Islet of Langerhans (tissue), 1 donor: Measurements from ENCODE around the gene STIM1.

Source experiments
- FAIRE-seq: peaks from one replicate; lab custom pipeline; 2011; peaks lifted over from hg19 to GRCh38; lab: Jason Lieb, UNC

The STIM1 gene

DNA sequence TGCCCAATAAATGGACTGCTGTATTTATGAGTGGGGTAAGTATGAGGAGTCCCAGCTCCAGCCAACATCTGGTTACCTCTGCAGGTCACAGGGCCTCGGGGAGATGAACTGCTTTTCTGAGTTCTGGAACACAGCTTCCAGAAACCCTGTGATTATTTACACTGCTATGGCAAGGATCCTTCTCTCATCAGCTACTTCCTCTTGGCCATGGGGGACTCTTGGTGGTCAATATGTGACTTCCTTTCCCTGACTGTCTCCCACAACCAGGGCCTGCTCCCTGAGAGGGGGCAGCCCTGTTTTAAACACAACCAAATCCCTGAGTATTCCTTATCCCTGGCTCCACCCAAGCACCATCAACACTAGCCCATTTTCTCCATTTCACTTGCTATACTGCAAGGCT lies 24.7 kb upstream of the STIM1 start:
- no peak for FAIRE-seq

- FAIRE-seq = no peak
These were observed 23.9 kb upstream of the STIM1 start for GRCh38 chr11:3831378-3832239.

- no peak for FAIRE-seq
These were observed 22.6 kb upstream of the STIM1 start for GRCh38 chr11:3832816-3833215.

- no peak for FAIRE-seq
These were observed 22.0 kb upstream of the STIM1 start for GRCh38 chr11:3833449-3833848.

DNA sequence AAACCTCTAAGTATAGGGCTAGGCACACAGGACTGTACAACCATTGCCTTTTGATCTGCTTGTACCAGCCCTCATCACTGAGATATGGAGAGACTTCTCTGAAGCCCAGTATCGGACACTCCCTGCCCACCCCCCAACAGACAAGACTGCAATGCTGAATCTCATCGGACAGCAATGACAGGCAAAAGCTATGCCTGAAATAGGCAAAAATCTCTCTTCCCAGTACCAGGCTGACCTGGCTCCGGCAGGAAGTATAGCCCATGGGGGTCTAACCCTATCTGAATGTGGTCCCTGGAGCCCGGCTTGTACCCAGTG lies 21.2 kb upstream of the STIM1 start:
- FAIRE-seq = no peak

DNA sequence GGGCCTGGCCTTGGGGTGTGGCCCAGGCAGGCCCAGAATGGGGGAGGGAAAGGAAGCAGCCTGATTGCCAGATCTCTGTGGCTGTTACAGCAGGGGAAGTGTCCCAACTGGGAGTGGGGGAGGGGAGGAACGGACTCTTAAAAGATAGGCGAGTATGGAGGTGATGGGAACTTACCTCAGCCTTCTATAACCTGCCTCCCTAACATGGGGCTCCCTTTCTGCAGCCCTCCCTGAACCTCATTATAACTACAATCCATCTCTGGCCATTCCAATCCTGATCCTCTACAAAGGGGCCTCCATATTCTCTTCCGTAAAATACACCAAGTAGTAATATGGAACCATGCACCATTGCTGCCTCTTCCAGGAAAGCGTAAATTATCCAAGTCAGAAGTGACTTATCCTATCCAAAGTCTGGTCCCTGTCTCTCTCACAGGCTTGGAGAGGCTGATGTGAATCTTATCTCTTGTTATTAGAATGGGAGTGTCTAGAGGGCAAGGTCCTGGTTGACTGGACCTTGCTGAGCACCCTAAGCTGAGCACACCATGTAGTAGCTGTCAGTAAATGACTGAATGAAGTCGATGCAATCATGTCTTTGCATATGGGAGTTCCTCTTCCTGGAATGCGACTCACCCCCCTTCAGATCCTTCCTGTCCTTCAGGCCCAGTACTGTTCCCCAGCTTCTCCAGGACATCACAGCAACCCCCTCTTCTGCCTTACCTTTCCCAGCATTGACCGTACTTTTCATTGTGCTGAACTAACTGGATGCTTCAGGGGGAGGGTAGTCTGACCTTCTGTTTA lies 20.6 kb upstream of the STIM1 start:
- no peak for FAIRE-seq

DNA sequence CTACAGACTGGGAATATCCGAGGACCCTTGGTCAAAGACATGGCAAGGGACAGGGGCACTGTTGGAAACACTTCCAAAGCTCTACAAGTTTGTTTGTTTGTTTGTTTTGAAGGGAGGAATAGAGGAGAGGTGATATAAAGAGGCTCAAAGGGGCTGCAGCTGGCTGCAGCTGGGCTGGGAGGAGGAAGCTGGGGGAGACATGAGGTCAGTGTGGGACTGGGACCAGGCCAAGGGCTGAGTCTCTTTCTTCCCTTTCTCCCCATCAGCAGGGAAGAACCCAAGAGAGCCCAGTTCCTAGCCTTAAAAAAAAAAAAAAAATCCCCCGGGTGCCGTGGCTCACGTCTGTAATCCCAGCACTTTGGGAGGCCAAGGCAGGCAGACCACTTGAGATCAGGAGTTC lies 19.7 kb upstream of the STIM1 start:
- FAIRE-seq = no peak

DNA sequence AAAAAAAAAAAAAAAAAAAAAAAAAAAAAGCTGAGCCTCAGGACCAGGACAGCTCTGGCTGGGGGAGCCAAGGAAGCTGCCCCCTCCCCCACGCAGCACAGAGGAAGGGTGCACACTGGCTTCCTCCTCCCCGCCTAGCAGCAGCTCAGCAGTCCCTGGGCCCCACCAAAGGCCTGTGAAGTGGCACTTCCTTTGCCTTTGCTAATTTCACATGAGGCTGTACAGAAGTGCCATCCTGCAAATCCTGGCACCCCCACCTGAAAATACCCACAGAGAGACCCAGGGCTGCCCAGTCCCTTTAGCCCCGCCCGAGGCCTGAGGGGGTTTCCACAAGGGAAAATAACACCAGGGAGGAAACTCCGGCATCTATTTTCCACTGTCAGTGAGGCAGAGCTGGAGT lies 18.6 kb upstream of the STIM1 start:
- no peak for FAIRE-seq

GRCh38 chr11:3837793-3838192 lies 17.7 kb upstream of the STIM1 start:
- no peak for FAIRE-seq

DNA sequence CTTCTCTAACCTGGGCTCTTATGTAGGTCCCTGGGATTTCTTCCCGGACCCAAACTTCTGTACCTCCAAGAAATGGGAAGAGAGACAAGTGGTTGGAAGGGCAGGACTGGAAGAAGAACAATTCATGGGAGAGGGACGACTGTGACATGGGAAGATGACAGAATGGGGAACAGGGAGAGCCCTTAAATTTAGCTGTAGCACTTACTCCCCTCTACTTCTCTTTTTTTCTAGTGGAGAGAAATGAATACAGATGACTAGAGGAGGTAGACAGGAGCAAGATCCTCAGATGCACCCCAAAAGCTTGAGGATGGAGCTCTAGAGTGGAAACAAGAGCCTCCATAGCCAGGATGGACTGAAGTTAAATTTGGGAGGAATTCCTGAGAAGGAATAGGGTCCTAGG lies 17.0 kb upstream of the STIM1 start:
- no peak for FAIRE-seq

GRCh38 chr11:3840004-3840869 lies 15.2 kb upstream of the STIM1 start:
- FAIRE-seq = no peak

- no peak for FAIRE-seq
These were observed 14.5 kb upstream of the STIM1 start, which contains the start of gene RHOG for GRCh38 chr11:3840870-3841425. Gene RHOG (minus strand): TSS chr11:3840959. CDS start chr11:3828138, 12,821 bp downstream.

DNA sequence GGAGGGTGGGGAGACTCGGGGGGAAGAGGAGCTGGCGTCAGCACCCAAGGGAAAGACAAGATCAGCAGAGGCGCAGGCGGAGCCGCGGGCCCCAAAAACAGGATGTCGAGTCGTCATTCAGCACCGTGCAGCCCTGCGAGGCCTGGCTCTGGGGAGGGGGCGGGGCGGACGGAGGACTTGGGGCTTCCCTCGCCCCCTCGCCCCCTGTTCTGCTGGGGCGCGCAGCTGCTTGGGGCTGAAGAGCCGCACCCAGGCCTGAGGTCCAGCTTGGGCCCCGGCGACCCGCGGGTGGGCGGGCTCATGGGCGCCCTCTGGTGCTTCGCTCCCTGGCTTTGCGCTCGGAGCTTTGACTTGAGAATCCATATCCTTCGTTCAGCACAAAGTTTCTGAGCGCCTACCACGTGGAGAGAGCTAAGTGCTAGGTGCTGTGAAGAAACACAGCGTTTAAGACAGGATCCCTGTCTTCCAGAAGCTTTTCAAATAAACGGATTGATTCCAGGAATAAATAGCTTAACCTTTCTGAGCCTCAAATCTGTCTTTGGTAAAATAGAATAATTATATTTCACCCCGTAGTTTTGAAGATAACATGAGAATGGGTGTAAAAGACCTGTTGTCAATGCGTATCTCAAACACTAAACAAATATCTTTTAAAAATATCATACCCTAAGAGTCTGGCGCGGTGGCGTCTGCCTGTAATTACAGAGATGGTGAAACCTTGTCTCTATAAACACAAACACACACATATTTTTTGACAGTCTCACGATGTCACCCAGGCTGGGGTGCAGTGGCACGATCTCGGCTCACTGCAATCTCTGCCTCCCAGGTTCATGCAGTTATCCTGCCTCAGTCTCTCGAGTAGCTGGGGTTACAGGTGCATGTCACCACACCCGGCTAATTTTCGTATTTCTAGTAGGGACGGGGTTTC lies 13.8 kb upstream of the STIM1 start:
- no peak for FAIRE-seq

DNA sequence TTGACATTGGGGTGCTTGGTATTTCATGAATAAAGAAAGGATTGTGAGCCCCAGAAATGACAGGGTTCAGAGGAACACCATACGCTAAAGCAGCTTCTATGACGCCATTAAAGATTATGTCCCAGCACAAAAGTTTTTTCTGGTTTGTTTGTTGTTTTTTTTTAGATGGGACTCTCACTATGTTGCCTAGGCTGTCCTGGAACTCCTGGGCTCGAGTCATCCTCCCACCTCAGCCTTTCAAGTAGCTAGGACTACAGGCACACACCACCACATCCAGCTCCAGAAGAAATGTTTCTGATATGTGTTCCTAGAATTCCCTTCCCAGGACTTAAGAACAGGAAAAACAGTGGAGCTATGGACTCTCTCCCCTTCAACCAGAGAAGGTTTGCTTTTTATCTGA lies 12.1 kb upstream of the STIM1 start:
- FAIRE-seq = no peak

- no peak for FAIRE-seq
These were observed 10.2 kb upstream of the STIM1 start for GRCh38 chr11:3845246-3845645.

DNA sequence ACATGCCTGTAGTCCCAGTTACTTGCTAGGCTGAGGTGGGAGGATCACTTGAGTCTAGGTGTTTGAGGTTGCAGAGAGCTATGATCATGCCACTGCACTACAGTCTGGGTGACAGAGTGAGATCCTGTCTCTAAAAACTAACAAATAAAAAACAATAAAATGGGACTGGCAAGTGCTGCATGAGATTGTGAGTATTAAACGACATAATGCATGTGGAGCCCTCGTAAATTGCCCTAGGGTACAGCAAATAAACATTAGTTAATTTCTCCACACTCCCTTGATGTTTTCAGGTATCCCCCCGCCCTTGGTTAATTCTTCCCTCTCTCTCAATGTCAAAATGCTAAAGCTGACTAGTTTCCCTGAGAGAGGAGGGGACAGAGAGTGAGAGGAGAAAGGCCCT lies 9.8 kb upstream of the STIM1 start:
- FAIRE-seq = no peak

DNA sequence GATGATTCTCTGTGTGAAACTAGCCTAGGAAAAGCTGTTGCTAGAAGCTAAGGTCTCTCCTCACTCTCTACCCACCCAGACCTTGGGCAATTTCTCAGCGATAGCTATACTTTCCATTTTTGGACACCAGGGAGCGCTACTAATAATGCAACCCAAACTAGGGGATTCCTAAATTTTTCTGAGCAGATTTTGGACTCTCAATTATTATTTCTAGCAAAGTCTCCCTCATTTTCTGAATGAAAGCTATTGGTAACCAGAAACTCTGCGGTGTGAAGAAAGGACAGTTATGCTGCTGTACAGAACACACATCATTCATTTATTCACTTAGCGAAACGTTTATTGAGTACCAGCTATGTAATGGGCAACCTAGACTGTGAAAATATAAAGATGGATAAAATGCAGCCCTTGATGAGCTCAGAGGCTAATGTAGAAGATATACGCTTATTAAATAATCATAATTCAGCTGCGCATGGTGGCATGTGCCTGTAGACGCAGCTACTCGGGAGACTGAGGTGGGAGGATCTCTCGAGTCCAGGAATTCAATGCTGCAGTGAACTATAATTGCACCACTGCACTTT lies 6.1 kb upstream of the STIM1 start:
- FAIRE-seq = peak; percentile 13

GRCh38 chr11:3853545-3853842 lies 2.0 kb upstream of the STIM1 start:
- FAIRE-seq = no peak

- no peak for FAIRE-seq
These were observed 1.4 kb upstream of the STIM1 start for GRCh38 chr11:3853899-3854659.

- no peak for FAIRE-seq
These were observed 846 bp upstream of the STIM1 start for GRCh38 chr11:3854660-3854976.
